HG03039 (cell line): ENCODE data around the gene GSS.

Source experiments
- ATAC-seq: cut with Tn5 transposase; IDR thresholded peaks from one replicate; pipeline ENCODE4 v1.9.1; 2021; ENCODE audit warnings: mild to moderate bottlenecking, moderate library complexity; ENCODE audit not compliant: unreplicated experiment

Gene GSS

DNA sequence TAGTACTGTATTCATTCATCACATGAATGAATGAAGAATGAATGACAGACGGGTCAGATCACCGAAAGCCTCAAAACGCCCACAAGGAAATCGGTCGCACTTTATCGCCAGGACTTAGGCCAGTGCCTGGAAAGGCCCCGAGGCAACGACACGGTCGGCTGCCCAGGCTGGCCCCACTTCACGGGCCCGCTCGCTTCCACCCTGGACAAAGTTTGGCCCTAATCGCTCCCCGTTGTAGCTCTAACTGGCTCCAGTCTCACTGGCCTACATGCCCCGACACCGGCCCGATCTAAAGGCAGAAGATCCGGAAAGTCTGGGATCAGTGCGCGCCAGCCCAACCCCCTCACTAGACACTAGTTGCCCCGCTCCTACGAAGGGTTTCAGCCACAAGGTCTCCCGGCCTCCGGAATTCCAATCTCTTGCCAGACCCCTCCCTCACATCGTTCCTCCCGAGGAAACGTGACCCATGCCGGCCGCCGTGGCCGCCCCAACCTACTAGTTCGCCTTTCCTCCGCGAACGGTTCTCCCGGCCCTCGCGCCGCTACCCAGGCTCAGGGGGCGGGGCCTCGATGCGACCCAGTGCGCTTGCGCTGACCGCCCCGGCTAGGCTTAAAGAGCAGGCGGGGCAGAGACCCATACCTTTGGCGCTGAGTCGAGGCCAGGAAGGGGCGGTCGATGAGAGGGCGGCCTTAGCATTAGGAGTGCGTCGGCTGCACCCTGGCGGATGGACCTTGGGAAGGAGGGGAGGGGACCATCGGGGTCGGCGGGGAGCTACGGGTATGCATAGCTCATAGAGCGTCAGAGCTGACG lies at the start of gene GSS, which contains the start of gene MYH7B:
TSS of gene GSS (minus strand) at position 576 of the 810 bp plus-strand sequence. CDS start 3,954 bp downstream, outside the sequence.
TSS of gene MYH7B (plus strand) at position 638 of the 810 bp plus-strand sequence. CDS start 22,138 bp downstream, outside the sequence.
- peak; percentile 83 for ATAC-seq

DNA sequence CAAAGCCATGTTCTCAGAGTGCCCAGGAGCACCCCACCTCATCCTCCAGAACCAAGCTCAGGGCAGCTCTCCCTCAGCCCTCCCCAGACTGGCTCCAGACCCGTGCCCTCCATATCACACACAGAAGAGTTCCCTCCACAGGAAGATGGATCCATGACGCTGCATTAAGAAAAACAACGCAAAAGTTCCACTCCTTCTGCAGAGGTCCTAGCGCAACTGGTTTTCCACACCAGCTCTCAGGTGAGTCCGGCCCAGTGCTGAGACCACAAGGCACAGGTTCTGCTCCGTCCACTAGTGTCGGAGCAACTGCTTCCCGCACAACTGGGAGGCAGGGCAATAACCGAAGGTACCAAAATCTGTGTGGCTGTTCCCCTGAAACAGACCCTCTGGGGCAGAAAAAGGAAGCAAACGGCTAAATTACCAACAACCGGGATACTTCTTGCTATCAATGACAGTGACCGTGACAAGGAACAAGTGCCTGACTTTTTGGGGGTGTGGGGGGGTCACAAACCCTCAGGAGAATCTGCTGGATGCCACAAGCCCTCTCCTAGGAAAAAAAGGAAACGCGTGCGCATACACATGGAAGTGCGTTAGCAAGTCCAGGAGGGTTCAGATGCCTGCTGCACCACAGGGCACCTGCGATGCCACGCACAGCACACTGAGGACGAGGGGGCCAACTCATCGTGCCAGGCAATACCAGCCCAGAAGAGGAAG lies 49.3 kb upstream of the GSS start:
- no peak for ATAC-seq

- no peak for ATAC-seq
Observed at GRCh38 chr20:35004051-35004725, 48.6 kb upstream of the GSS start.

- ATAC-seq, result no peak
Observed at GRCh38 chr20:35003211-35004031, 47.8 kb upstream of the GSS start.

- ATAC-seq, result no peak
Observed at GRCh38 chr20:35002426-35003210, 47.0 kb upstream of the GSS start.

- no peak for ATAC-seq
Observed at GRCh38 chr20:35001596-35002362, 46.2 kb upstream of the GSS start.

GRCh38 chr20:35000922-35001595 lies 45.5 kb upstream of the GSS start:
- no peak for ATAC-seq

DNA sequence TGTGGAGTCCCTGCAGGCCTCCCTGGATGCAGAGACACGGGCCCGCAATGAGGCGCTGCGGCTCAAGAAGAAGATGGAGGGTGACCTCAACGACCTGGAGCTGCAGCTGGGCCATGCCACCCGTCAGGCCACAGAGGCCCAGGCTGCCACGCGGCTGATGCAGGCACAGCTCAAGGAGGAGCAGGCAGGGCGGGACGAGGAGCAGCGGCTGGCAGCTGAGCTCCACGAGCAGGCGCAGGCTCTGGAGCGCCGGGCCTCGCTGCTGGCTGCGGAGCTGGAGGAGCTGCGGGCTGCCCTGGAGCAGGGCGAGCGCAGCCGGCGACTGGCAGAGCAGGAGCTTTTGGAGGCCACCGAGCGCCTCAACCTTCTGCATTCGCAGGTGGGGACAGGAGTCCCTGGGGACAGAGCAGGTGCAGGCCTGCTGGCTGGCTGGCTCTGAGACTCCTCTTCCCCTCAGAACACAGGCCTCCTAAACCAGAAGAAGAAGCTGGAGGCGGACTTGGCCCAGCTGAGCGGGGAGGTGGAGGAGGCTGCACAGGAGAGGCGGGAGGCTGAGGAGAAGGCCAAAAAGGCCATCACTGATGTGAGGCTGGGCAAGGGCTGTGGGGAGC lies 44.8 kb upstream of the GSS start:
- ATAC-seq, result no peak

GRCh38 chr20:34999782-35000181 lies 44.2 kb upstream of the GSS start:
- no peak for ATAC-seq

DNA sequence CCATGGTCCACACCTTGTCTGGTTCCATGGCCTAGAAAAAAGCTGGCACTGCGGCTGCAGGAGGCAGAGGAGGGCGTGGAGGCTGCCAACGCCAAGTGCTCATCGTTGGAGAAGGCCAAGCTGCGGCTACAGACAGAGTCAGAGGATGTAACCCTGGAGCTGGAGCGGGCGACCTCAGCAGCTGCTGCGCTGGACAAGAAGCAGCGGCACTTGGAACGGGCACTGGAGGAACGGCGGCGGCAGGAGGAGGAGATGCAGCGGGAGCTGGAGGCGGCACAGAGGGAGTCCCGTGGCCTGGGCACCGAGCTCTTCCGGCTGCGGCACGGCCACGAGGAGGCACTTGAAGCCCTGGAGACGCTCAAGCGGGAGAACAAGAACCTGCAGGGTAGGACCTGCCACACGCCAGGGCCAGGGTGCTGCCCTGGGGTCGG lies 43.4 kb upstream of the GSS start:
- ATAC-seq, result no peak

DNA sequence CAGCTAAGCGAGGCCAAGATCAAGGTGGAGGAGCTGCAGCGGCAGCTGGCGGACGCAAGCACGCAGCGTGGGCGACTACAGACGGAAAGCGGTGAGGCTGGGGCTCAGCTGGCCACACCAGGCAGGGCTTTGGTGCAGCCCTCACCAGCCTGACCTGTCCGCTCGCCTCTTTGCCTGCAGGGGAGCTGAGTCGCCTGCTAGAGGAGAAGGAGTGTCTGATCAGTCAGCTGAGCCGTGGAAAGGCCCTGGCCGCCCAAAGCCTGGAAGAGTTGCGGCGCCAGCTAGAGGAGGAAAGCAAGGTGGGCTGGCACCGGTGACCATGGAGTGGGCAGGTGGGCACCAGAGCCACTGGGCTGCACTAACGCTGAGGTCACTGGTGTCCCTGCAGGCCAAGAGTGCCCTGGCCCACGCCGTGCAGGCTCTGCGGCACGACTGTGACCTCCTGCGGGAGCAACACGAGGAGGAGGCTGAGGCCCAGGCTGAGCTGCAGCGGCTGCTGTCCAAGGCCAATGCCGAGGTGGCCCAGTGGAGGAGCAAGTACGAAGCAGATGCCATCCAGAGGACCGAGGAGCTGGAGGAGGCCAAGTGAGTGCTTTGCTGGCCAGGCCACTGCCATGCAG lies 42.8 kb upstream of the GSS start:
- ATAC-seq, result no peak

GRCh38 chr20:34997774-34998173 lies 42.2 kb upstream of the GSS start:
- no peak for ATAC-seq

GRCh38 chr20:34997131-34997561 lies 41.5 kb upstream of the GSS start:
- no peak for ATAC-seq

- no peak for ATAC-seq
Observed at GRCh38 chr20:34996243-34997028, 40.8 kb upstream of the GSS start.

DNA sequence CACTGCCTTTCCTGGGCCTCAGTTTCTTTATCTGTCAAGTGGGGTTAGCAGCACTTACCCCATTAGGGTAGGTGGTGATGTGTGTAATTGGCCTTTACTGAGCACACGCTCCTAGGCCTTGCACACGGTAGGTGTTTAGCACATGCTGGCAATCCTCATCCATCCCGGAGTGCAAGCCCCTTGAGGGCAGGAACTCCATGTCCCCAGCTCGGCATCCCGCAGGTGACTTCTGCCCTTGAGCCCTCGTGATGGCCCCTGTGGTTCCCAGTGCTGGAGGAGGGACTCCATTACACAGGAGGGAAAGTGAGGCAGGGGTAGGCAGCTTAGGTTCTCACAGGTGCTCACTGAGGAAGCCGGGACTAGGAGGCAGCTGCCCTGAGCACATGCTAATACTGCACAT lies 40.1 kb upstream of the GSS start:
- no peak for ATAC-seq

DNA sequence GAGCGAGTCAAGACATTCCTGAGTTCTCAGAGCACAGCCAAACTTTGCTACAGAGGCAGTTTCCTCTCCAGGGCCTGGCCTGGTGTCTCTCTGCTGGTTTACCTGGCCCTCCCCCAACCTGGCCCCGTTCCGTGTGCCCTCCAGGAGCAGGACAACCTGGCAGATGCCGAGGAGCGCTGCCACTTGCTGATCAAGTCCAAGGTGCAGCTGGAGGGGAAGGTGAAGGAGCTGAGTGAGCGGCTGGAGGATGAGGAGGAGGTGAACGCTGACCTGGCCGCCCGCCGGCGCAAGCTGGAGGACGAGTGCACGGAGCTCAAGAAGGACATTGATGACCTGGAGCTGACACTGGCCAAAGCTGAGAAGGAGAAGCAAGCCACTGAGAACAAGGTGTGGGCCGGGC lies 39.6 kb upstream of the GSS start:
- ATAC-seq, result no peak
